H9 (cell line): ENCODE data around the gene TSC22D4. TPM values are rescaled to one million over a fixed set of nuclear protein-coding genes. Genes with fewer than 3 reads are reported as not detected.

Source experiments
- DNase-seq: peaks from one replicate; pipeline ENCODE4 v3.0.0-alpha.2; 2017
- H2AFZ ChIP-seq: one replicate; pipeline ENCODE4 v1.6.1; 2013; ENCODE audit warnings: mild to moderate bottlenecking, low read length, control low read depth, moderate library complexity
- H2AK5ac ChIP-seq: 2 replicates; pipeline ENCODE4 v1.6.1; 2013; ENCODE audit warnings: low read length, control low read depth, mixed read lengths; ENCODE audit not compliant: insufficient read length
- H2BK120ac ChIP-seq: one replicate; pipeline ENCODE4 v1.6.1; 2013; ENCODE audit warnings: low read depth, mild to moderate bottlenecking, low read length, control low read depth, inconsistent platforms; ENCODE audit not compliant: poor library complexity, severe bottlenecking
- H2BK12ac ChIP-seq: 2 replicates; pipeline ENCODE4 v1.6.1; 2013; ENCODE audit warnings: low read length, control low read depth, mixed read lengths, low read depth; ENCODE audit not compliant: insufficient read length
- H2BK15ac ChIP-seq: 2 replicates; pipeline ENCODE4 v1.6.1; 2013; ENCODE audit warnings: low read depth, low read length, control low read depth
- H2BK20ac ChIP-seq: one replicate; pipeline ENCODE4 v1.6.1; 2013; ENCODE audit warnings: low read depth, mild to moderate bottlenecking, low read length, control low read depth, inconsistent platforms; ENCODE audit not compliant: poor library complexity, severe bottlenecking
- H2BK5ac ChIP-seq: 2 replicates; pipeline ENCODE4 v1.6.1; 2013; ENCODE audit warnings: low read length, control low read depth, mixed read lengths; ENCODE audit not compliant: insufficient read length
- H3K14ac ChIP-seq: 2 replicates; pipeline ENCODE4 v1.6.1; 2013; ENCODE audit warnings: low read length, control low read depth; ENCODE audit not compliant: insufficient read depth
- H3K18ac ChIP-seq: 2 replicates; pipeline ENCODE4 v1.6.1; 2013; ENCODE audit warnings: low read depth, mild to moderate bottlenecking, mixed read lengths, low read length, control low read depth; ENCODE audit not compliant: insufficient read length
- H3K23ac ChIP-seq: 2 replicates; pipeline ENCODE4 v1.6.1; 2013; ENCODE audit warnings: low read length, control low read depth, mixed read lengths, low read depth; ENCODE audit not compliant: insufficient read length
- H3K23me2 ChIP-seq: 2 replicates; pipeline ENCODE4 v1.6.1; 2013; ENCODE audit warnings: low read depth, mild to moderate bottlenecking, mixed read lengths, low read length, control low read depth; ENCODE audit not compliant: insufficient read length, poor library complexity, severe bottlenecking
- H3K27ac ChIP-seq: 2 replicates; pipeline ENCODE4 v1.5.1; 2013; ENCODE audit warnings: low read length, control low read depth, mixed read lengths, low read depth; ENCODE audit not compliant: insufficient read length
- H3K27me3 ChIP-seq: 2 replicates; pipeline ENCODE4 v1.6.1; 2013; ENCODE audit warnings: low read length, control low read depth, inconsistent platforms; ENCODE audit not compliant: insufficient read depth
- H3K4ac ChIP-seq: 2 replicates; pipeline ENCODE4 v1.6.1; 2013; ENCODE audit warnings: low read depth, mild to moderate bottlenecking, control low read depth, inconsistent platforms, low read length, moderate library complexity
- H3K4me1 ChIP-seq: 2 replicates; pipeline ENCODE4 v1.6.1; 2013; ENCODE audit warnings: low read length, control low read depth, inconsistent platforms; ENCODE audit not compliant: insufficient read depth
- H3K4me2 ChIP-seq: 2 replicates; pipeline ENCODE4 v1.6.1; 2013; ENCODE audit warnings: low read length, control low read depth, mixed read lengths; ENCODE audit not compliant: insufficient read length, insufficient read depth
- H3K56ac ChIP-seq: 2 replicates; pipeline ENCODE4 v1.6.1; 2013; ENCODE audit warnings: low read depth, mild to moderate bottlenecking, mixed read lengths, low read length, control low read depth; ENCODE audit not compliant: insufficient read length
- H3K79me1 ChIP-seq: 2 replicates; pipeline ENCODE4 v1.6.1; 2013; ENCODE audit warnings: low read depth, mild to moderate bottlenecking, moderate library complexity, low read length, control low read depth, inconsistent platforms; ENCODE audit not compliant: insufficient read depth, poor library complexity, severe bottlenecking
- H3K79me2 ChIP-seq: 2 replicates; pipeline ENCODE4 v1.6.1; 2013; ENCODE audit warnings: low read length, control low read depth, inconsistent platforms; ENCODE audit not compliant: insufficient read depth
- H3K9ac ChIP-seq: 2 replicates; pipeline ENCODE4 v1.6.1; 2013; ENCODE audit warnings: low read length, control low read depth, mixed read lengths; ENCODE audit not compliant: insufficient read length; ENCODE audit errors: extremely low read depth
- H3K9me3 ChIP-seq: one replicate; pipeline ENCODE4 v1.6.1; 2013; ENCODE audit warnings: low read depth, low read length, inconsistent platforms; ENCODE audit not compliant: control insufficient read depth
- H3T11ph ChIP-seq: one replicate; pipeline ENCODE4 v1.6.1; 2013; ENCODE audit warnings: mild to moderate bottlenecking, low read length, control low read depth, inconsistent platforms
- H4K20me1 ChIP-seq: one replicate; pipeline ENCODE4 v1.6.1; 2013; ENCODE audit not compliant: control insufficient read depth, insufficient read length, insufficient read depth
- H4K5ac ChIP-seq: 2 replicates; pipeline ENCODE4 v1.6.1; 2013; ENCODE audit warnings: low read depth, mild to moderate bottlenecking, mixed read lengths, low read length, control low read depth; ENCODE audit not compliant: insufficient read length
- H4K8ac ChIP-seq: replicated peaks from 2 replicates; pipeline ENCODE4 v1.6.1; 2013; ENCODE audit warnings: low read length, control low read depth, mixed read lengths, low read depth; ENCODE audit not compliant: insufficient read length
- H4K91ac ChIP-seq: 2 replicates; pipeline ENCODE4 v1.6.1; 2013; ENCODE audit warnings: low read depth, mild to moderate bottlenecking, moderate library complexity, mixed read lengths, low read length, control low read depth; ENCODE audit not compliant: insufficient read length
- H3K27ac Mint-ChIP-seq, 3 experiments: 2 replicates in 2 of 3; 3 replicates in 1 of 3; pipeline ENCODE4 v1.8.0; 2020 to 2021; ENCODE audit warnings: mixed read lengths in 3 of 3, mild to moderate bottlenecking in 1 of 3, moderate library complexity in 1 of 3
- H3K27me3 Mint-ChIP-seq: 2 replicates; pipeline ENCODE4 v1.8.0; 2021; ENCODE audit warnings: low read depth, mild to moderate bottlenecking, moderate library complexity, mixed read lengths
- H3K36me3 Mint-ChIP-seq, 3 experiments: 2 replicates in 2 of 3; 3 replicates in 1 of 3; pipeline ENCODE4 v1.8.0; 2020 to 2021; ENCODE audit warnings: low read depth in 3 of 3, mixed read lengths in 3 of 3; ENCODE audit not compliant: insufficient read depth in 1 of 3
- H3K4me1 Mint-ChIP-seq, 2 experiments: 2 replicates each; pipeline ENCODE4 v1.8.0; 2020; ENCODE audit warnings: mixed read lengths in 2 of 2
- H3K4me3 Mint-ChIP-seq, 2 experiments: 2 replicates in 1 of 2; 3 replicates in 1 of 2; pipeline ENCODE4 v1.8.0; 2020 to 2021; ENCODE audit warnings: mild to moderate bottlenecking in 2 of 2, mixed read lengths in 2 of 2, moderate library complexity in 1 of 2
- H3K9me3 Mint-ChIP-seq, 2 experiments: 2 replicates in 1 of 2; 3 replicates in 1 of 2; pipeline ENCODE4 v1.8.0; 2020; ENCODE audit warnings: mild to moderate bottlenecking in 2 of 2, mixed read lengths in 2 of 2, moderate library complexity in 1 of 2
- CTCF ChIP-seq: fragments of 200-600 bp; sonication (generic); conservative IDR thresholded peaks from 3 replicates; pipeline ENCODE4 v1.8.0; 2021; ENCODE audit warnings: antibody characterized with exemption, mild to moderate bottlenecking
- WGBS: extraction: QIAGEN DNeasy Blood & Tissue Kit; methylation state at CpG from one replicate; pipeline ENCODE4 v1.1.7; 2013; ENCODE audit warnings: missing lambda C conversion rate, low lambda C conversion rate, mixed read lengths; ENCODE audit not compliant: insufficient read length; ENCODE audit errors: extremely low coverage; 5-methylcytosine and 5-hydroxymethylcytosine counted together
- total RNA-seq: library from RNA; stranded (reverse); gene quantifications from 2 replicates; pipeline ENCODE4 v1.2.1, GENCODE V29; 2021

Gene TSC22D4
- total RNA-seq, 1 experiment from 2014 or later = 17.5 TPM

- H3K4me3 Mint-ChIP-seq = no peak overlapping the region
- Histone ChIP-seq H4K91ac (no peak overlapping the region), H2BK20ac (no peak overlapping the region), H3K4ac (no peak overlapping the region), H3K79me2 (no peaks in the 10 kb centered on the region), H2AFZ (no peak overlapping the region), H2AK5ac (no peak overlapping the region), H3K18ac (no peak overlapping the region), H2BK12ac (no peak overlapping the region), H3K79me1 (no peaks in the 10 kb centered on the region), H3K9me3 (no peaks in the 10 kb centered on the region), H3K23ac (no peak overlapping the region), H3K23me2 (no peaks in the 10 kb centered on the region), H3K27ac (no peak overlapping the region), H3K4me2 (no peak overlapping the region), H2BK15ac (no peak overlapping the region), H4K8ac (no peak overlapping the region), H3K9ac (no peak overlapping the region), H3K56ac (no peak overlapping the region), H3K27me3 (no peaks in the 10 kb centered on the region), H2BK120ac (no peak overlapping the region), H3K14ac (no peak overlapping the region), H3T11ph (no peak overlapping the region), H4K5ac (no peak overlapping the region), H4K20me1 (peaks cover 4% of the 10 kb centered on the region), H2BK5ac (no peak overlapping the region), H3K4me1 (no peaks in the 10 kb centered on the region)
- H3K4me1 Mint-ChIP-seq = peaks cover 10 to 18% of the 10 kb centered on the region in 2 experiments
- H3K27me3 Mint-ChIP-seq = peaks cover 7% of the 10 kb centered on the region
- TF ChIP-seq CTCF = no peak
- peaks cover 0 to 3% (median 0%) of the 10 kb centered on the region in 3 experiments; a peak in 1 of 7 replicates for H3K36me3 Mint-ChIP-seq
- DNase-seq = peak; percentile 24
- no CpG with 5 or more reads among the region's 32 CpGs for WGBS
- no peak overlapping the region for H3K27ac Mint-ChIP-seq
- H3K9me3 Mint-ChIP-seq = no peaks in the 10 kb centered on the region
Measured at GRCh38 chr7:100466653-100467605, 12.1 kb downstream of the TSC22D4 start.
